Measurements from ENCODE around the gene ZNF580.

The ZNF580 gene

DNA sequence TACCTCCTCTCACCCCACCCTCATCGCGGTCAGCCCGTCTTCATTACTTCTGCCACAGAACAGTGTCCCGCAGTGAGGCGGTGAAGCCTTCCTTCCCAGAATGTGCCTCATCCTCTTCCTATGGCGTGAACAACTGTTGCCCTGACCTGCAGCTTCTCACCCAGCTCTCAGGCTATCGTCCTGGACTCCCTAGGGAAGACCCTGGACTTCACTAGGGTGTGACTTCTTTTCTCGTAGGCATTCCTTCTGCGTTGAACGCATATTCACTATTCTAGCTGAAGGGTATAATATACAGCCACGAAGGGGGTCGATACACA lies 34.4 kb upstream of the ZNF580 start:
- DNase-seq = no peak

- no peak for DNase-seq
Observed at GRCh38 chr19:55606817-55607216, 34.0 kb upstream of the ZNF580 start.

GRCh38 chr19:55609326-55609725 lies 31.5 kb upstream of the ZNF580 start:
- DNase-seq = no peak

DNA sequence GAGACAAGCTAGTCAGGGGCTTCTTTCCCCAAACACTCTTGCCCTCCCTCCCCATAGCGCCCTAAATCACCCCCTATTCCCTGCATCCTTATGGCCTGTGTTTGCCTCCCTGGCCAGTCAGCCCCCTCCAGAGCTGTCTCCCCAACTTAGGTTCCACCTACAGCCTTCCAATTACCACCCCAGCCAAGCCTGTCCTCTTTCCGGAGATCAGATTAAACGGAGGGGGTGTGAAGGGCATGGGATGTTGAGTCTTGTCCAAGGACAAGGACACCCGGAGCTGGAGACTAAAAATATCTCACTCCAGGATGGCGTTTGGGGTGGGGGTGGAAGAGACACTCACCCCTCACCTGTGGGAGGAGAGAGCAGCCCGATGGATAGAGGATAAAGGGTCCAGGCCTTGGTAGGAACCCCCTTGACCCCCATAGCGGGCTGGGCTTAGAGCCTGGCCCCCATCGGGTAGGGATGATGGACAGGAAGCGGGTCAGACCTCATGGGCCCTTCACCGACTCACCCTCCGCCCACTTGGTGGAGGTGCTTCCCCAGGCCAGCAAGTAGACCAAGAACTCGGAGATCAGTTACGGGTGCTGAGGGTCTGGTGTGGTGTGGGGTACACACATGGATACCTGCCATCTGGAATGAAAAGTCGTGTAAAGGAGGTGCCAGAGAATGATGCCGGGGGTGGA lies 29.4 kb upstream of the ZNF580 start:
- no peak for DNase-seq

GRCh38 chr19:55611983-55612645 lies 28.7 kb upstream of the ZNF580 start:
- DNase-seq = no peak

DNA sequence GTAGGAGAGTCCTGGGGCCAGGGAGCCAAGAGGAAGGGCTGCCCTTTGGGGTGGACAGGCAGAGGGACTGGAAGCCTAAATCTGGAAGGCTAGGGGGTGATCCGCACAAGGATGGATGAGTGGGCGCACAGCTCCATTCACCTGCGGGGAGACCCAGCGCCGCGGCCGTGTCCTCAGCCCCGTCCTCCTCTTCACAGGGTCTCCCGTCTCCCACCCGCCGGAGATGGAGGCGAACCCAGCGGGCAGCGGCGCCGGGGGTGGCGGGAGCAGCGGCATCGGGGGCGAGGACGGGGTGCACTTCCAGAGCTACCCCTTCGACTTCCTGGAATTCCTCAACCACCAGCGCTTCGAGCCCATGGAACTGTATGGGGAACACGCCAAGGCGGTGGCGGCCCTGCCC lies 27.4 kb upstream of the ZNF580 start:
- no peak for DNase-seq

DNA sequence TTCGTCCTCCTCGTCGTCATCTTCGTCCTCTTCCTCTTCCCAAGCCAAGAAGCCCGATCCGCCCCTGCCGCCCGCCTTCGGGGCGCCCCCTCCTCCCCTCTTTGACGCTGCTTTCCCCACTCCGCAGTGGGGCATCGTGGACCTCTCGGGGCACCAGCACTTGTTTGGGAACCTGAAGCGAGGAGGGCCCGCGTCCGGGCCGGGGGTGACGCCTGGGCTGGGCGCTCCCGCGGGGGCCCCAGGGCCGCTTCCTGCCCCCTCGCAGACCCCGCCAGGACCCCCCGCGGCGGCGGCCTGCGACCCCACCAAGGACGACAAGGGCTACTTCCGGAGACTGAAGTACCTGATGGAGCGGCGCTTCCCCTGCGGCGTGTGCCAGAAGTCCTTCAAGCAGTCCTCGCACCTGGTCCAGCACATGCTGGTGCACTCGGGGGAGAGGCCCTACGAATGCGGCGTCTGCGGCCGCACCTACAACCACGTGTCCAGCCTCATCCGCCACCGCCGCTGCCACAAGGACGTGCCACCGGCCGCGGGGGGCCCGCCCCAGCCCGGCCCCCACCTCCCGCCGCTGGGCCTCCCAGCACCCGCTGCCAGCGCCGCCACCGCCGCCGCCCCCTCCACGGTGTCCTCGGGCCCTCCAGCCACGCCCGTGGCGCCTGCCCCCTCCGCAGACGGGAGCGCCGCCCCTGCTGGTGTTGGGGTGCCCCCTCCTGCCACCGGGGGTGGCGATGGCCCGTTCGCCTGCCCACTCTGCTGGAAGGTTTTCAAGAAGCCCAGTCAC lies 26.7 kb upstream of the ZNF580 start:
- DNase-seq = no peak

- DNase-seq = no peak
Observed at GRCh38 chr19:55614711-55615542, 25.9 kb upstream of the ZNF580 start.

- DNase-seq = no peak
Observed at GRCh38 chr19:55615543-55616394, 25.0 kb upstream of the ZNF580 start.

- no peak for DNase-seq
Observed at GRCh38 chr19:55616395-55616875, 24.4 kb upstream of the ZNF580 start.

DNA sequence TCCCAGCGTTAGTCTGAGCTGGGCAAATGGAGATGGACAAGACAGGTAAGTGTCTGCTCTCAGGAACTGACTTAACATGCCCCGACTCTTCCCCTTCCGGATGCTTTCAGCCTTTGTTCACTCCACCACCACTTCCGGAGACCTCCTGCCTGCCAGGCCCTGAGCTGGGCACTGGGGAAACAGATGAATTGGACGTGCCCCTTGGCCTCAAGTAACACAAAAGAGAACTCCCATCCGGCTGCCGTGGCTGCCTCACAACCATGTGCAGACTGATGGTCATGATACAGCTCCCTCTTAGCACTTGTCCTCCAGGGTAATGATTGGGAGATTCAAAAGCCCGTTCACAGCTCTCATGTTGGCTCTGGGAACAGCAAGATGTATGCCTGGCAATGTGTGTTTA lies 23.4 kb upstream of the ZNF580 start:
- no peak for DNase-seq

GRCh38 chr19:55618426-55618825 lies 22.4 kb upstream of the ZNF580 start:
- no peak for DNase-seq

- DNase-seq = no peak
Observed at GRCh38 chr19:55619286-55619685, 21.5 kb upstream of the ZNF580 start.

GRCh38 chr19:55620410-55621204 lies 20.2 kb upstream of the ZNF580 start:
- DNase-seq = no peak

- no peak for DNase-seq
Observed at GRCh38 chr19:55621205-55621672, 19.6 kb upstream of the ZNF580 start.

- DNase-seq = no peak
Observed at GRCh38 chr19:55621673-55622231, 19.1 kb upstream of the ZNF580 start.

DNA sequence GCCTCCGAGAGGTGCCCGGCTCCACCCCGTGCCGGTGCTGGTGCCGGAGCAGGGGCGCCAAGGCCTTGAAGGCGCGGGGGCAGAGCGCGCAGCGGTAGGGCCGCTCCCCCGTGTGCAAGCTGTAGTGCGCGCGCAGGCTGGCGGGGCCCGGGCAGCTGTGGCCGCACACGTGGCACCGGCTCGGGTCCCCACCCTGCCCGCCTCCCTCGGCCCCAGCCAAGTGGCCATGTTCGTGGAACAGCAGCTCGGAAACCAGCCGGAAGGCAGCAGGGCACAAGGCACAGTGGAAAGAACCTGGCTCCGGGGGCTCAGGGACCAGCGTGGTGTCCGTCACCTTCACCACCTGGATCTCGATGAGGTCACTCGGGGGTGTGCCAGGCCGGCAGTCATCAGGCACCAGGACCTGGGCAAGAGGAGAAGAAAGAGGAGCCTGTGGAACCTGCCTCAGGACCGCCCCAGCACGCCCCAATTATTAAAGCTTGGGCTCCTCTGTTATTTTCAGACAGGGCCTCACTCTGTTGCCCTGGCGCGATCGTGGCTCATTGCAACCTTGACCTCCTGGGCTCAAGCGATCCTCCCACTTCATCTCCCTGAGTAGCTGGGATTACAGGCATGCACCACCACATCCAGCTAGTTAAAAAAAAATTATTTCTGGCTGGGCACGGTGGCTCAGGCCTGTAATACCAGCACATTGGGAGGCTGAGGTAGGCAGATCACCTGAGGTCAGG lies 18.4 kb upstream of the ZNF580 start:
- DNase-seq = no peak

GRCh38 chr19:55623130-55623529 lies 17.7 kb upstream of the ZNF580 start:
- no peak for DNase-seq

DNA sequence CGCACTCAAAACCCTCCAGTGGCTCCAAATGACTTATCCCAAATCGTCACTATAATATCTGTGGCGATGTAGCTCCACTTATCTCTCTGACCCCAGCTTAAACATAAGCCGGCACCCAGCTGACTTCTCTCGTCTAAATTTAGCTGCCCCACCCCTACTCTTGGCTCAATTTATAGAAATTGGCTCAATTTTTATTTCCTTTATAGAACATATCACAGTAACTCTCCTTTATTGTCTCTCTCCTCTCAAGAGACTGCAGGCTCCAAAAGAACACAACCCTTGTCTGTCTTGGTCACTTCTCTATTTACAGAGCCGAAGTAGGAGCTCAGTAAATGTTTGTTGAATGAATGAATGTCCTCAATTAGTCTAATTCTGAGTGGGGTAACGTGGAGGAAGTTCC lies 17.2 kb upstream of the ZNF580 start:
- no peak for DNase-seq

All from NCI-H1930 (cell line).